Bronchial epithelial cell (primary cell): ENCODE measurements around the gene VSTM2B. TPM values are rescaled to one million over a fixed set of nuclear protein-coding genes. Genes with fewer than 3 reads are reported as not detected.
A peak's percentile ranks its signal among the peaks of the same experiment; 100 is the strongest.

Experiments used
- DNase-seq: peaks from one replicate; pipeline ENCODE4 v3.0.0-alpha.2; 2010; ENCODE audit warnings: low read depth
- FAIRE-seq: peaks from 2 replicates; lab custom pipeline; 2011; peaks lifted over from hg19 to GRCh38; lab: Jason Lieb, UNC
- H3K27me3 ChIP-seq: 2 replicates; pipeline ENCODE4 v1.5.1; 2011; ENCODE audit warnings: low read length; ENCODE audit not compliant: control insufficient read depth, insufficient read depth
- H3K36me3 ChIP-seq: 2 replicates; pipeline ENCODE4 v1.5.1; 2011; ENCODE audit warnings: low read length; ENCODE audit not compliant: control insufficient read depth, insufficient read depth
- H3K4me3 ChIP-seq: 2 replicates; pipeline ENCODE4 v1.5.1; 2011; ENCODE audit warnings: mild to moderate bottlenecking, low read depth, low read length, control low read depth
- CTCF ChIP-seq: IDR thresholded peaks from 2 replicates; pipeline ENCODE4 v1.5.1; 2011; ENCODE audit warnings: mild to moderate bottlenecking, moderate library complexity, low read length, control low read depth, inconsistent platforms; ENCODE audit not compliant: insufficient read depth, severe bottlenecking
- total RNA-seq: library from RNA; depleted of rRNA; stranded (reverse); fragments of >200 nt; gene quantifications from 2 replicates; pipeline ENCODE4 v1.2.1, GENCODE V29; 2014

The VSTM2B gene
- total RNA-seq, 1 donor from 2014 or later: not detected

GRCh38 chr19:29576761-29577648 is 51.2 kb downstream of the VSTM2B start:
- FAIRE-seq: no peak
- H3K27me3 ChIP-seq: no peaks in the 10 kb centered on the region
- H3K4me3 ChIP-seq: no peak overlapping the region
- no peaks in the 10 kb centered on the region for H3K36me3 ChIP-seq
- peak; percentile 14 for DNase-seq
- TF ChIP-seq CTCF: no peak

DNA sequence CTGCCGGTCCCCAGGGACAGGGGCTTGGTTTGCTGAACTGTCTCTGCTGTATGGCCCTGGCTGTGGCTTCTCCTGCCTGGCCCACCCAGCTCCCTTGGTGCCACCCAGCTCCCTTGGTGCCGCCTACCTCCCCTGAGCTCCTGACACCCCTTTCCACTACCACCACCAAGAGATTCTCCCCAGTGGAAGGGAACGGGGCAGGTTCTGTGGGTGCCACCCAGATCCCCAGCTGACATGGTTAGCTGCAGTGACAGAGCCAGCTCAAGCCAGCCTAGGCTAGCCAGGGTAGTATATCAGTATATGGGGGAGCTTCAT is 51.8 kb downstream of the VSTM2B start:
- Histone ChIP-seq H3K36me3 (no peaks in the 10 kb centered on the region), H3K27me3 (no peaks in the 10 kb centered on the region), H3K4me3 (no peak overlapping the region)
- FAIRE-seq: no peak
- TF ChIP-seq CTCF: no peak
- DNase-seq: no peak

DNA sequence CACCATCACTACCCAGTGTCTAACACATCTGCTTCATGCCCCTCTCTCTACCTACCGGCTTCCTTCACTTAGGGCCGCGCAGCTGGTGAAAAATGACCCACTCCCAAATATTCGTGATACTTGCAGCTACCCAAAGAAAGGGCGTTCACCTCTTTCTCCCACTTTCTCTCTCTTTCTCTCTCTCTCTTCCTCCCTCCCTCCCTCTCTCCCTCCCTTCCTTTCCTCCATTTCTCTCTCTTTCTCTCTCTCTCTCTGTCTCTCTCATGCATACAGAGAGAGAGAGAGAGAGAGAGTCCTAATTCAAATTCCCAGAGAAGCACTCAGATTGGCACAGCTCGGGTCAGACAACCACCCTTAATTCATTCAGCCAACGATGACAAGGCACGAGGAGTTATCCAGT is 52.6 kb downstream of the VSTM2B start:
- no peak for TF ChIP-seq CTCF
- DNase-seq (no peak), FAIRE-seq (no peak)
- H3K27me3 ChIP-seq: no peaks in the 10 kb centered on the region
- H3K36me3 ChIP-seq: no peaks in the 10 kb centered on the region
- H3K4me3 ChIP-seq: no peak overlapping the region

DNA sequence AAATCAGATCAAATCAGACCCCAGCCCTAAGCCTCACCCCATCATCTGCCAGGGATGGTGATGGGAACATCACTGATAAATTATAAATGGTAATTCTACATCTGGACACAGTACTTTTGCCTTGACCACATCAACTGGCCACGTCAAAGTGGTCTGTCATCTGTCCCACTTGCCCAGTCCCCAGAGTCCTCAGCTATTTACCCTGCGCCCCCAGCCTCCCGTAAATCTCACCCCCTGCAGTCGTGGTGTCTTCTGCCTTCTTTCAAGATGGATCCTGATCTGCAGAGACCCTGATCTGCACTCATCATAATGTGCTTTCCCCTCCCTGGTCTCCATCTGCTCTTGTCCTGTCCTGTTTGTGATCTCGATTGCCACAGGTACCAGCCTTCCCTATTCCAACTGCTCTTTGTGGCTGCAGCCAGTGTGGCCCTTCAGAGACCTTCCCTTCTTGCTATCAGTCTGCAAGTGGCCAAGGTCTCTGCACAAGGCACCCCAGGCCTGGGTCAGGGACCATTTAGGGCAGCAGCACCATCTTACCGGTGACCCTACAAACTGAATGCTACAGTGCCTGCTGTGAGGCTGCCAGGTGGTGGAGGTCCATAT is 53.6 kb downstream of the VSTM2B start:
- TF ChIP-seq CTCF: no peak
- no peaks in the 10 kb centered on the region for H3K36me3 ChIP-seq
- no peak overlapping the region for H3K4me3 ChIP-seq
- no peaks in the 10 kb centered on the region for H3K27me3 ChIP-seq
- FAIRE-seq (peak; percentile 13), DNase-seq (no peak)

- Histone ChIP-seq H3K27me3 (no peaks in the 10 kb centered on the region), H3K36me3 (no peaks in the 10 kb centered on the region), H3K4me3 (no peak overlapping the region)
- DNase-seq: no peak
- no peak for FAIRE-seq
- no peak for TF ChIP-seq CTCF
Measured at GRCh38 chr19:29581398-29581797, 55.6 kb downstream of the VSTM2B start.
